Stimulated activated CD4-positive, alpha-beta T cell treated with anti-CD3 and anti-CD28 coated beads, Interleukin-2, amount 100 ng/mL, for 48 hours (primary cell): Measurements from ENCODE around the gene SPATA1.
"Not testable (repeated sequence)": the region's sequence is repeated elsewhere in the genome, so short reads cannot be mapped to it uniquely, and the experiment has no call there.

ENCODE experiments used
- DNase-seq, 2 donors: peaks; one replicate each; pipeline ENCODE4 v3.0.0-alpha.2; 2020

The SPATA1 gene

DNA sequence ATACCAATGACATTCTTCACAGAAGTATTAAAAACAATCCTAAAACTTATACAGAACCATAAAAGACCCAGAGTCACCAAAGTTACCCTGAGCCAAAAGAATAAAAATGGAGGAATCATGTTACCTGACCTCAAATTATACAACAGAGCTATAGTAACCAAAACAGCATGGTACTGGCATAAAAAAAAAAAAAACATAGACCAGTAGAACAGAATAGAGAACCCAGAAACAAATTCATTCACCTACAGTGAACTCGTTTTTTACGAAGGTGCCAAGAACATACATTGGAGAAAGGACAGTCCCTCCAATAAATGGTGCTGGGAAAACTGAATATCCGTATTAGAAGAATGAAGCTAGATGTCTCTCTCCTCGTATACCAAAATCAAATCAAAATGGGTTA is 2.8 kb downstream of the SPATA1 start:
- DNase-seq, result no peak

DNA sequence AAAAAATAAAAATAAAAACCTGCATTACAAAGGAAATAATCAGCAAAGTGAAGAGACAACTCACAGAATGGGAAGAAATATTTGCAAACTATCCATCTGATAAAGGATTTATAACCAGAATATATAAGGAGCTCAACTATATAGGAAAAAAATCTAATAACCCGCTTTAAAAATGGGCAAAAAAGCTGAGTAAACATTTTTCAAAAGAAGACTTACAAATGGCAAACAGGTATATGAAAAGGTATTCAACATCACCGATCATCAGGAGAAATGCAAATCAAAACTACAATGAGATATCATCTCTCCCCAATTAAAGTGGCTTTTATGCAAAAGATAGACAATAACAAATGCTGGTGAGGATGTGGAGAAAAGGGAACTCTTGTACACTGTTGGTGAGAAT is 4.0 kb downstream of the SPATA1 start:
- DNase-seq, result no peak

GRCh38 chr1:84510668-84511067 is 4.5 kb downstream of the SPATA1 start:
- no peak for DNase-seq

- no peak for DNase-seq
Measured at GRCh38 chr1:84524590-84524989, 18.4 kb downstream of the SPATA1 start.

DNA sequence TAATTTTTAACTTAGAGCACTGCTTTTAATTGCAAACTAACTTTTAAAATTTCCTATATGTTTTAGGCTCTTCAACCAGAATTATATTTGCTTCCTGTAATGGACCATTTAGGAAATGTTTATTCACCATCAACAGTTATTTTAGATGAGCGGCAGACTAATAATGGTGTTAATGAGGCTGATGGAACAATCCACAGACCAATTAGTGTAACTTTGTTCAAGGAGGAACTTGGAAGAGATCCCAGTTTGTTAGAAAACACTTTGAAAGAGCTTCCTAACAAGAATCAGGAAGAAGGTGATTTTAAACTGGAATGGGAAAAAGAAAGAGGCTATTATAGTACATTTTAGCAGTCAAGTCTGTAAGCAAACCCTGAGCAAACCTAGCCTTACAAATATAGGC is 19.6 kb downstream of the SPATA1 start:
- DNase-seq, result no peak

DNA sequence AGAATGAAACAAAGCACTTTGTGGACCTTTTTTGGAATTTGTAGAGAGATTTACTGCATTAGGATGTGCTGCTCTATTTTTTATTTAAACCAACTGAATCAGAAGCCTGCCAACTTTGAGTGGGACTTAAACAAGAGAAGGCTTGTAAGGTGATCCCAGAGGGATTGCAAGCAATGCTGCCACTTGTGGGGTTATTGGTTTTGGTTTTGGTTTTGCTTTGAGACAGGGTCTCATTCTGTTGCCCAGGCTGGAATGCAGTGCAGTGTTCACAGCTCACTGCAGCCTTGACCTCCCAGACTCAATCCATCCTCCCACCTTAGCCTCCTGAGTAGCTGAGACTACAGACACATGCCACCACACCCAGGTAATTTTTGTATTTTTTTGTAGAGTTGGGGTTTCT is 32.4 kb downstream of the SPATA1 start:
- DNase-seq, result no peak

GRCh38 chr1:84539972-84540371 is 33.8 kb downstream of the SPATA1 start:
- no peak for DNase-seq

DNA sequence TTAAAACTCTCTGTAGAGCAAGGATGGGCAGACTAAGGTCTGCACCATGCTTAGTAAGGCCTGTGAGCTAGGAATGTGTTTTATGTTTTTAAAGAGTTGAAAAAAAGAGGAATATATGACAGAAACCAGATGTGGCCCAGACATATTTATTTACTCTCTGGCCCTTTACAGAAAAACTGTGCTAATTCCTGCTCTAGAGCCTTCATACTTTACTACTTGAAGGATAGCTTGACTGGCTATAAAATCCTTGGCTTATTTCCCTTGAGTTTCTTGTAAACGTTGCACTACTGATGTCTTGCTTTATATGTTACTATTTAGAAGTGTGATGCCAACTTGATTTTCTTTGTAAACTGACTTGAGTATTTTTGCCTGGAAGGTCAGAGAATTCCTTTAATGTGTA is 34.6 kb downstream of the SPATA1 start:
- no peak for DNase-seq

DNA sequence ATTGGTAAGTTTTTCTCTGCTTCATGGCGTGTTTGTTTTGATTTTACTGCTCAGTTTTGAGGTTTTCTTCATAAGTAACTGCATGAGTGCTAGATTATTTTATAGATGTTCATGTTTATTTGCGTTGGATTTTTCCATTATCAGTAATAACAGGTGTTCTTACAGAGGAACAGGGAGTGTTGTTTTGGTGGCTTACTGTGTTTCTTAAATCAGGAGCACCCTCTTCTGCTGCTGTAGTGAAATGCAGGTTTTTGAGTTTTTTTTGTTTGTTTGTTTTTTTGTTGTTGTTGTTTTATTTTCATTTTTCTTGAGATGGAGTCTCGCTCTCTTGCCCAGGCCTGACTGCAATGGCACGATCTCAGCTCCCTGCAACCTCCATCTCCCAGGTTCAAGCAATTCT is 35.5 kb downstream of the SPATA1 start:
- DNase-seq, result no peak

GRCh38 chr1:84550826-84551225 is 44.6 kb downstream of the SPATA1 start:
- no peak for DNase-seq

DNA sequence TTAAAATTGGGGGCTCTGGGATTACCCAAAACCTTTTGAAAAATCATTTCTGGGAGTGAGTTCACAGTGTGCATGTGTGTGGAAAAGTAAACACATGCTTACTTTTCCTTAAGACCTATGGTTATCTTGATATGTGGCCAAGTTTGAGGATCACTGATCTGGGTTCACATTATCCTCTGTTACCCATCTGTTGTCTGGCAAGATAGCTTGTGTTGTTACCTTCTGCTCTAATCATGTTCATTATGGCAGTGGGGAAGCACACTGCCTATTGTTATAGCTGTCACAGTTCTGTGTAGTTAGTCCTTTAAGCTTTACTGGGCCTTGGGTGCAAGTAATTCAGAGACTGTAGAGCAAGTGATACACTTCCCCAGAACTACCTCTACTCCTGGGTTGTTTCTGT is 63.0 kb downstream of the SPATA1 start:
- no peak for DNase-seq

DNA sequence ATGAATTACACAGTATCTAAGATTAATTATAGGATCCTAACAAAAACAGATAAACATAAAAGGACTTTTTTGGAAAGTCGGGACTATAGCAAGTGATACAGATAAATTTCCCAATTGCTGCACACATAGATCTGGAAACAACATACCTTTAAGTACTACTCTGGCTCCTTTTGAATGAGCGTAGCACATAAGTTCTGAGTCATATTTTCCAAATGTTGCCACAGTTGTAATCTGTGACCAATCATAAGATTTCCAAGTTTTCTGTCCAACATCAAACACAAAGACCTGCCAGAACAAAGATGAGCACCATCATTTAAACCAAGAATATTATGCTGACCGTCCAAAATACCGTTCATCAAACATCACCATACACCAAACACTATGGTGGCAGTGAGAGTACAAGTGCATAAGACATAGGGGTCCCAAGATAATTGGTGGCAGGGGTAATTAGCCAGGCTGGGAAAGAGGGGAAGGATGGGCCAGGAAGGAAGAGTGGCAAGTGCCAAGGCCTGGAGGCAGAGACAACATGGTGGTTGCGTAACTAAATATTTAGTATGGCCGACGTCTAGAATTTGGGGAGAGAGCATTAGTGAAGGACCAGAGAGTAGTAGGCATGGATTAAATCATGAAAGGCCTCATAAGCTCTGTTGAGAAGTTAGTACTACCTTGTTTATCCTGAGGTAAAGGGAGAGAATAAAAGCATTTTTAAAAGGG is 64.4 kb downstream of the SPATA1 start:
- DNase-seq, result no peak

GRCh38 chr1:84571150-84571535 is 65.0 kb downstream of the SPATA1 start:
- no peak for DNase-seq

- DNase-seq, result no peak
Measured at GRCh38 chr1:84573481-84573966, 67.3 kb downstream of the SPATA1 start.

GRCh38 chr1:84573967-84574842 is 68.0 kb downstream of the SPATA1 start, which contains the start of gene CTBS:
Gene CTBS (minus strand): TSS chr1:84574440. CDS start chr1:84574415, 25 bp downstream.
- peak; percentile 73 to 83 for DNase-seq

DNA sequence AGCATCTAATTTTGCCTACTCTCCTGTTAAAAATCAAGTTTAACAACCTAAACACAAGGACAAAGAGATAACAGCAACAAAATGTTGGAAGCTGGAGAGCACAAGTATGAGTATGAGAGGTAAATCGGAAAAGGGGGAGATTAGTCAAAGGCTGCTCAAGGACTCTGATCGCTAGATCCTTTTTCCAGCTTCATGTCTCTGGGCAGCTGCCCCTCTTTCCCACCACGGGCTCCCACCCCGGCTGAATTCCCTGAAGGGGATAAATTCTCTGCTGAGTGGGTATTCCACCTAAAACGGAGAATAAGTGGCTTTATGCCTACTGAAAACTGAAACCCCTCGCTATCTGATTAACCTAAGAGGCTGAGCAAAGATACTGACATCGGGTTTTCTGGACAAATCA is 68.8 kb downstream of the SPATA1 start:
- DNase-seq, result no peak

GRCh38 chr1:84581648-84582047 is 75.5 kb downstream of the SPATA1 start:
- no peak for DNase-seq

DNA sequence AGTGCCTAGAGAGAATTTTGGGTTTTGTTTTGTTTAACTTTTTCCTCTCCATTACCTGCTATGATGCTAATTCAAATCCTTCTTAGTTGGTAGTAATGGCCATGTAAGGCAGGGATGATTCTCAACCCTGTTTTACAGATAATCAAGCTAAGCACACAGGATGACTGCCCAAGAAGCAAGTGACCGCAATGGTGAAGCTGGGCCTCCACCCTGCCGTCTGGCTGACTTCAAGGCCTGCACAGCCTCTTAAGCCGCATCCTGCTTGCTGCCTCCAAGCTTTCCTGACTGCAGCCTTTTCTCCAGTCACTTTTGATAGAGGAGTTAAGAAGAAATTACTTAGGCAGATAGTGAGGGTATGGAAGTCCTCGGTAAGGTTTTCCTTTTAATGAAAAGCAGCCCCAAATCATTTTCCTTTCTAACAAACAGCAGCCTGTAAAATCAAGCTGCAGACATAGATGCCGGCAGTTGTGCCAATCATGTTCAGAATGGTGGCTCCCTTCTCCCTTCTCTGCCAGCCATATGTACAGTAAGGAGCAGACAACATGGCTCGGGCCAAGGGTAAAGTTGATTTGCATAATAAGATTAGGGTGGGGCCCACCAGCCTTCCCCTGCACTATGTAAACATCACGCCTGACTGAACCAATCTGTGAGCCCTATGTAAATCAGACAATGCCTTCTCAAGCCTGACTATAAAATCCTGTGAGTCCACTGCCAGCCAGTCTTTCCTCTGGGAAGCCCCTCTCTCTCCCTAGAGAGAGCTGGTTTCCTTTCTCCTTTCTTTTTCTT is 76.8 kb downstream of the SPATA1 start:
- DNase-seq, result no peak

DNA sequence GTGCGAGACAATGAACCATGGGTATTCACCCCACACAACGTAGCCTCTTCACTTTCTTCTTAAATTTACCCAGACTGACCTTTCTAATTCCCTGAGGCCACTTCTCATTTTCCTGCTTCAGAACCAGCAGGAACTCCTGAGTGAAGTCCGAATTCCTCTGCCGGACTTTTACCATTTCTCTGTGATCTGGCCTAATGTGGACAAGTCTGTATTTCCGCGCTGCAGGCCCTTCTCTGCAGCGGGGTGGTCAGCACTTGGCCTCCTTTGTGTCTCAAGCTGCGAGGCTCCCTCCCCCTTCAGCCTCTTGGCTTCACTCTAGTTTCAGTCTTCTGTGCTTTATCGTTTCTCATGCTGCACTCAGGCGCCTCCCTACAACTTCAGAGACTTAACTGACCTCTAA is 77.5 kb downstream of the SPATA1 start:
- no peak for DNase-seq

DNA sequence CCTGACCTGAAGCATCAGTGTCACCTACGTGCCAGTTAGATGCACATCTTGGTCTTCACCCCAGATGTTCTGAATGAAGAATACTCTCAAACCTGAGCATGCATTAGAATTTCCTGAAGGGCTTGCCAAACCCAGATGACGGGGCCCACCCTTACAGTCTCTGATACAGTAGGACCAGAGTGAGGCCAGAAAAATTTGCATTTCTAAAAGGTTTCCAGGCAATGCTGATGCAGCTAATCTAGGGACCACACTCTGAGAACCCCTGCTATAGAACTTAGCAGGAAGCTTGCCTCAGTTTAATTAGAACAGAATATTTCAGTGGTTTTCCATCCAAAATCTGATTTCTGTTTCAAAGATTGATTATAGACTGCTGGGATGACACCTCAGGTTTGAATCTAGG is 77.9 kb downstream of the SPATA1 start:
- no peak for DNase-seq

DNA sequence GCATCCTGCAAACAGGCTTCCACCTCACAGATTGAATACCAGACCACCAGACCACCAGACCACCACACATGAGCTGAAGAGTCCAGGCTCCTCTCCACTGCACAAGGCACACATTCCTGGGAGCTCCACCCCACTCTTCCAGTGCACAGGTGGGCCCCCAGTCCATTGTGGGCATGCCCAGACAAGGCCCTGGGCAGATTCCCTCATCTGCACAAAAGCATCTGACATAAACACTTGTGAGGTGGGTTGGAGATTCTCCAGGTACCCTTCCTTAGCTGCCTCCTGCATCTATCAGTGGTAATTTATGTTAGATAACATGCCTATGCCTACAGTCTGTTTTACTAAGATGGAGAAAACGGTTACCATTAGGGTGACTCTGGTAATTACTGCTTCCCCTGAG is 79.6 kb downstream of the SPATA1 start:
- DNase-seq, result no peak

DNA sequence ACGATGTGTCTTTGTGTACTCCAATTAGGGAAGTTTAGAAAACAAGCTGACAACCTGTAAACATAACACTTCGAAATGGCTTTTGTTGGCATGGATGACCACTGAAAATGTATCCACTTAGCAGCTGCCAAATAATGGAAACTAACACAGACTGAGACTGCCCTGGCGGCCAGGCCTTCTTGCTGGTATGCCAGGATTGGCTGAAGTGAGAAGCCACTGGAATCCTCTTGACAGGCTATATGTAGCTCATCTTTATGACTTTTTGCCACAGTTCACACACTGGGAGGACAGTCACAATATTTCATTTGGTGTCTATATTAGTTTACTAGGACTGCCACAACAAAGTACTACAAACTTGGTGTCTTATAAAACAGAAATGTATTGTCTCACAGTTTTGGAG is 80.9 kb downstream of the SPATA1 start:
- DNase-seq, result no peak

DNA sequence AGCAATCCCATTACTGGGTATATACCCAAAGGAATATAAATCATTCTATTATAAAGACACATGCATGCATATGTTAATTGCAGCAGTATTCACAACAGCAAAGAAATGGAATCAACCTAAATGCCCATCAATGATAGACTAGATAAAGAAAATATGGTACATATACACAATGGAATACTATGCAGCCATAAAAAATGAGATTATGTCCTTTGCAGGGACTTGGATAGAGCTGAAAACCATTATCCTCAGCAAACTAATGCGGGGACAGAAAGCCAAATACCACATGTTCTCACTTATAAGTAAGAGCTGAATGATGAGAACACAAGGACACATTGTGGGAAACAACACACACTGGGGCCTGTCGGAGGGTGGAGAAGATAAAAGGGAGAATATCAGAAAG is 88.8 kb downstream of the SPATA1 start:
- DNase-seq, result not testable (repeated sequence)
